ENCODE data around the gene SPATA13.

Gene SPATA13

DNA sequence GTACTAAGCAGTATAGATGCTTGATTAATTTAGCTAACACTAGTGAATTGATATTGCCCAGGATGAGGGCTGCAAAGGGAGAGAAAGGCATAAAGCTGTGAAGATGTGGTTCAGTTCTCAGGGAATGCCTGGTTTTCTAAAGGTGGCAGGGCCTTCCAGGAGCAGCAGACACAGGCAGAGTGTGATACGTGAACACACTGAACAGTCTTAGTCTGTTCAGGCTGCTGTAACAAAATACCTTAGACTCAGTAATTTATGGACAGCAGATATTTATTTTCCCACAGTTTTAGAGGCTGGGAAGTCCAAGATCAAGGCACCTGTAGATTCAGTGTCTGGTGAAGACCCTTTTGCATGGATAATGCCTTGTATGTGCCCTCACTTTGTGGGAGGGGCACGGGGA, 8.7 kb upstream of the SPATA13 start:
- H3K36me3 ChIP-seq (ENCODE audit: control insufficient read depth in 2 of 2, insufficient read depth in 1 of 2, low read length in 2 of 2) = no peaks in the 10 kb centered on the region
- CTCF ChIA-PET = no interaction called here
- TF ChIP-seq, protein P1, sequence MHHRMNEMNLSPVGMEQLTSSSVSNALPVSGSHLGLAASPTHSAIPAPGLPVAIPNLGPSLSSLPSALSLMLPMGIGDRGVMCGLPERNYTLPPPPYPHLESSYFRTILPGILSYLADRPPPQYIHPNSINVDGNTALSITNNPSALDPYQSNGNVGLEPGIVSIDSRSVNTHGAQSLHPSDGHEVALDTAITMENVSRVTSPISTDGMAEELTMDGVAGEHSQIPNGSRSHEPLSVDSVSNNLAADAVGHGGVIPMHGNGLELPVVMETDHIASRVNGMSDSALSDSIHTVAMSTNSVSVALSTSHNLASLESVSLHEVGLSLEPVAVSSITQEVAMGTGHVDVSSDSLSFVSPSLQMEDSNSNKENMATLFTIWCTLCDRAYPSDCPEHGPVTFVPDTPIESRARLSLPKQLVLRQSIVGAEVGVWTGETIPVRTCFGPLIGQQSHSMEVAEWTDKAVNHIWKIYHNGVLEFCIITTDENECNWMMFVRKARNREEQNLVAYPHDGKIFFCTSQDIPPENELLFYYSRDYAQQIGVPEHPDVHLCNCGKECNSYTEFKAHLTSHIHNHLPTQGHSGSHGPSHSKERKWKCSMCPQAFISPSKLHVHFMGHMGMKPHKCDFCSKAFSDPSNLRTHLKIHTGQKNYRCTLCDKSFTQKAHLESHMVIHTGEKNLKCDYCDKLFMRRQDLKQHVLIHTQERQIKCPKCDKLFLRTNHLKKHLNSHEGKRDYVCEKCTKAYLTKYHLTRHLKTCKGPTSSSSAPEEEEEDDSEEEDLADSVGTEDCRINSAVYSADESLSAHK (tag by site-specific recombination; IDR thresholded peaks at IDR 0.05) = no peak
- TF ChIP-seq, protein P2, sequence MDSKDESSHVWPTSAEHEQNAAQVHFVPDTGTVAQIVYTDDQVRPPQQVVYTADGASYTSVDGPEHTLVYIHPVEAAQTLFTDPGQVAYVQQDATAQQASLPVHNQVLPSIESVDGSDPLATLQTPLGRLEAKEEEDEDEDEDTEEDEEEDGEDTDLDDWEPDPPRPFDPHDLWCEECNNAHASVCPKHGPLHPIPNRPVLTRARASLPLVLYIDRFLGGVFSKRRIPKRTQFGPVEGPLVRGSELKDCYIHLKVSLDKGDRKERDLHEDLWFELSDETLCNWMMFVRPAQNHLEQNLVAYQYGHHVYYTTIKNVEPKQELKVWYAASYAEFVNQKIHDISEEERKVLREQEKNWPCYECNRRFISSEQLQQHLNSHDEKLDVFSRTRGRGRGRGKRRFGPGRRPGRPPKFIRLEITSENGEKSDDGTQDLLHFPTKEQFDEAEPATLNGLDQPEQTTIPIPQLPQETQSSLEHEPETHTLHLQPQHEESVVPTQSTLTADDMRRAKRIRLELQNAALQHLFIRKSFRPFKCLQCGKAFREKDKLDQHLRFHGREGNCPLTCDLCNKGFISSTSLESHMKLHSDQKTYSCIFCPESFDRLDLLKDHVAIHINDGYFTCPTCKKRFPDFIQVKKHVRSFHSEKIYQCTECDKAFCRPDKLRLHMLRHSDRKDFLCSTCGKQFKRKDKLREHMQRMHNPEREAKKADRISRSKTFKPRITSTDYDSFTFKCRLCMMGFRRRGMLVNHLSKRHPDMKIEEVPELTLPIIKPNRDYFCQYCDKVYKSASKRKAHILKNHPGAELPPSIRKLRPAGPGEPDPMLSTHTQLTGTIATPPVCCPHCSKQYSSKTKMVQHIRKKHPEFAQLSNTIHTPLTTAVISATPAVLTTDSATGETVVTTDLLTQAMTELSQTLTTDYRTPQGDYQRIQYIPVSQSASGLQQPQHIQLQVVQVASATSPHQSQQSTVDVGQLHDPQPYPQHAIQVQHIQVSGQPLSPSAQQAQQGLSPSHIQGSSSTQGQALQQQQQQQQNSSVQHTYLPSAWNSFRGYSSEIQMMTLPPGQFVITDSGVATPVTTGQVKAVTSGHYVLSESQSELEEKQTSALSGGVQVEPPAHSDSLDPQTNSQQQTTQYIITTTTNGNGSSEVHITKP (tag by site-specific recombination; IDR thresholded peaks at IDR 0.05) = no peak
- no peak for TF ChIP-seq ZNF341 (tag by site-specific recombination; IDR thresholded peaks at IDR 0.05; ENCODE audit: low read depth)
- TF ChIP-seq, protein P3, sequence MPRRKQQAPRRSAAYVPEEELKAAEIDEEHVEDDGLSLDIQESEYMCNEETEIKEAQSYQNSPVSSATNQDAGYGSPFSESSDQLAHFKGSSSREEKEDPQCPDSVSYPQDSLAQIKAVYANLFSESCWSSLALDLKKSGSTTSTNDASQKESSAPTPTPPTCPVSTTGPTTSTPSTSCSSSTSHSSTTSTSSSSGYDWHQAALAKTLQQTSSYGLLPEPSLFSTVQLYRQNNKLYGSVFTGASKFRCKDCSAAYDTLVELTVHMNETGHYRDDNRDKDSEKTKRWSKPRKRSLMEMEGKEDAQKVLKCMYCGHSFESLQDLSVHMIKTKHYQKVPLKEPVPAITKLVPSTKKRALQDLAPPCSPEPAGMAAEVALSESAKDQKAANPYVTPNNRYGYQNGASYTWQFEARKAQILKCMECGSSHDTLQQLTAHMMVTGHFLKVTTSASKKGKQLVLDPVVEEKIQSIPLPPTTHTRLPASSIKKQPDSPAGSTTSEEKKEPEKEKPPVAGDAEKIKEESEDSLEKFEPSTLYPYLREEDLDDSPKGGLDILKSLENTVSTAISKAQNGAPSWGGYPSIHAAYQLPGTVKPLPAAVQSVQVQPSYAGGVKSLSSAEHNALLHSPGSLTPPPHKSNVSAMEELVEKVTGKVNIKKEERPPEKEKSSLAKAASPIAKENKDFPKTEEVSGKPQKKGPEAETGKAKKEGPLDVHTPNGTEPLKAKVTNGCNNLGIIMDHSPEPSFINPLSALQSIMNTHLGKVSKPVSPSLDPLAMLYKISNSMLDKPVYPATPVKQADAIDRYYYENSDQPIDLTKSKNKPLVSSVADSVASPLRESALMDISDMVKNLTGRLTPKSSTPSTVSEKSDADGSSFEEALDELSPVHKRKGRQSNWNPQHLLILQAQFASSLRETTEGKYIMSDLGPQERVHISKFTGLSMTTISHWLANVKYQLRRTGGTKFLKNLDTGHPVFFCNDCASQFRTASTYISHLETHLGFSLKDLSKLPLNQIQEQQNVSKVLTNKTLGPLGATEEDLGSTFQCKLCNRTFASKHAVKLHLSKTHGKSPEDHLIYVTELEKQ (tag by site-specific recombination; IDR thresholded peaks at IDR 0.05; ENCODE audit: borderline replicate concordance) = no peak
- TF ChIP-seq ZNF707 (tag by site-specific recombination; IDR thresholded peaks at IDR 0.05) = no peak
- no peak overlapping the region for H3K4me3 ChIP-seq (ENCODE audit: low read depth, low read length)
- POLR2A ChIA-PET = no interaction called here
- no peaks in the 10 kb centered on the region for H3K4me1 ChIP-seq (ENCODE audit: control insufficient read depth, insufficient read depth, low read length)
- no peak overlapping the region for H3K27ac ChIP-seq (ENCODE audit: extremely low read depth, low read depth, low read length)
- no peaks in the 10 kb centered on the region for H3K9me3 ChIP-seq (ENCODE audit: control insufficient read depth, insufficient read depth, low read depth, low read length)

DNA sequence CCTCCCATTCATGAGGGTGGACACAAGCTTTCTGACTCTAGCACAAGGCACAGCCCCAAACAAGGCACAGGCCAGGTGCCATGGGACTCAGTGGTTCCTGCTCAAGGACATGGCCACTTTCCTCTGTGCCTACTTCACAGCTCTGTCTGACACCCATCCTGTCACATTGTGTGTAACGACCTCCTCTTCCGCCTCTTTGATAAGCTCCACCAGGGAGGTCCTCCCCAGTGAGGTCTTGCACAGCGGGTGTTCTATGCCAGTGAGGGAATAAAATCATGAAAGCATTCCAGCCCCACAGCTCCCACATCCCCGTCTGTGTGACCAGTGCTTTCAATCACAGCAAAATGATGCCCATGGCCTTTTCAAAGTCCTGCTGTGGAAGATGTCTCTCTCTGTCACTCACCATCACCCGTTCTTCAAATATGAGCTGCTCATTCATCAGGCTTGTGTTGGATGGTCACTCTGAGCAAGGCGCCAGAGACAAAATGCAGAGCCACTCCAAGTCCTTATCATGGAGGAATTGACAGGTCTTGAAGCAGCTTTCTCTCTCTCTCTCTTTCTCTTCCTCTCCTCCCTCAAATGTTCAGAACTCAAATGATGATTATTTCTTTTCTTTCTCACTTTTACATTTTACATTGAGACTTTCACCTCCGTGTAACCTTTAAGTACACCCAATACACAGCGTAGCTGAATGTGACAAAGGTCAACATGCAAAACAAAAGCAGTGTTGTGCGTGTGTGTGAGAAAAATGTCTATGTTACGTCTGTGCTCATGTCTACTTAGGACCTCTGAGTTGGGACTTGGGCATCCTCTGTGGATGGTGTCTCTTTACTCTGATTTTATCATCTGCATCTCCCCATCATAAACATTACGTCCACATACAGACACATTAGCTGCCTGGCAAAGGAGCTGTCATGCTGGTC, 8.0 kb upstream of the SPATA13 start:
- no peak for TF ChIP-seq ZNF138 (tag by site-specific recombination; IDR thresholded peaks at IDR 0.05; ENCODE audit: borderline replicate concordance)
- no peak for TF ChIP-seq ZNF830 (tag by site-specific recombination; IDR thresholded peaks at IDR 0.05; ENCODE audit: low read depth)
- TF ChIP-seq ZNF791 (tag by site-specific recombination; IDR thresholded peaks at IDR 0.05) = no peak
- TF ChIP-seq ZNF366 (tag by site-specific recombination; conservative IDR thresholded peaks at IDR 0.05) = no peak
- TF ChIP-seq ZNF132 (tag by site-specific recombination; IDR thresholded peaks at IDR 0.05; ENCODE audit: borderline replicate concordance) = no peak
- TF ChIP-seq SCRT2 (tag by site-specific recombination; IDR thresholded peaks at IDR 0.05) = no peak
- TF ChIP-seq ZIC2 (tag by site-specific recombination; IDR thresholded peaks at IDR 0.05) = peak; percentile 34
- TF ChIP-seq ZNF571 (tag by site-specific recombination; IDR thresholded peaks at IDR 0.05) = no peak
- TF ChIP-seq ZNF510 (tag by site-specific recombination; IDR thresholded peaks at IDR 0.05; ENCODE audit: insufficient replicate concordance) = no peak
- TF ChIP-seq, protein P4, sequence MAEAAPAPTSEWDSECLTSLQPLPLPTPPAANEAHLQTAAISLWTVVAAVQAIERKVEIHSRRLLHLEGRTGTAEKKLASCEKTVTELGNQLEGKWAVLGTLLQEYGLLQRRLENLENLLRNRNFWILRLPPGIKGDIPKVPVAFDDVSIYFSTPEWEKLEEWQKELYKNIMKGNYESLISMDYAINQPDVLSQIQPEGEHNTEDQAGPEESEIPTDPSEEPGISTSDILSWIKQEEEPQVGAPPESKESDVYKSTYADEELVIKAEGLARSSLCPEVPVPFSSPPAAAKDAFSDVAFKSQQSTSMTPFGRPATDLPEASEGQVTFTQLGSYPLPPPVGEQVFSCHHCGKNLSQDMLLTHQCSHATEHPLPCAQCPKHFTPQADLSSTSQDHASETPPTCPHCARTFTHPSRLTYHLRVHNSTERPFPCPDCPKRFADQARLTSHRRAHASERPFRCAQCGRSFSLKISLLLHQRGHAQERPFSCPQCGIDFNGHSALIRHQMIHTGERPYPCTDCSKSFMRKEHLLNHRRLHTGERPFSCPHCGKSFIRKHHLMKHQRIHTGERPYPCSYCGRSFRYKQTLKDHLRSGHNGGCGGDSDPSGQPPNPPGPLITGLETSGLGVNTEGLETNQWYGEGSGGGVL (tag by site-specific recombination; IDR thresholded peaks at IDR 0.05) = no peak
- TF ChIP-seq ZNF623 (tag by site-specific recombination; IDR thresholded peaks at IDR 0.05) = no peak
- TF ChIP-seq SALL2 (tag by site-specific recombination; IDR thresholded peaks at IDR 0.05; ENCODE audit: borderline replicate concordance) = no peak
- TF ChIP-seq ZNF521 (tag by site-specific recombination; IDR thresholded peaks at IDR 0.05) = no peak
- peak; percentile 84 for TF ChIP-seq GLIS1 (tag by site-specific recombination; IDR thresholded peaks at IDR 0.05)
- CTCF ChIA-PET = no interaction called here
- no peak overlapping the region for H3K27ac ChIP-seq (ENCODE audit: extremely low read depth, low read depth, low read length)
- H3K9me3 ChIP-seq (ENCODE audit: control insufficient read depth, insufficient read depth, low read depth, low read length) = no peaks in the 10 kb centered on the region
- H3K4me3 ChIP-seq (ENCODE audit: low read depth, low read length) = no peak overlapping the region
- POLR2A ChIA-PET = no interaction called here
- H3K4me1 ChIP-seq (ENCODE audit: control insufficient read depth, insufficient read depth, low read length) = no peaks in the 10 kb centered on the region
- no peaks in the 10 kb centered on the region for H3K36me3 ChIP-seq (ENCODE audit: control insufficient read depth in 2 of 2, insufficient read depth in 1 of 2, low read length in 2 of 2)

Measured in HEK293 (cell line).